ENCODE results near the gene KCNK7. TPM values are rescaled to one million over a fixed set of nuclear protein-coding genes. Genes with fewer than 3 reads are reported as not detected.

KCNK7 gene
- total RNA-seq, 3 donors from 2014 or later (not counting 1 experiment from before 2014, with no cell fraction given) = 6.3 to 11.2 (median 7.1) TPM

DNA sequence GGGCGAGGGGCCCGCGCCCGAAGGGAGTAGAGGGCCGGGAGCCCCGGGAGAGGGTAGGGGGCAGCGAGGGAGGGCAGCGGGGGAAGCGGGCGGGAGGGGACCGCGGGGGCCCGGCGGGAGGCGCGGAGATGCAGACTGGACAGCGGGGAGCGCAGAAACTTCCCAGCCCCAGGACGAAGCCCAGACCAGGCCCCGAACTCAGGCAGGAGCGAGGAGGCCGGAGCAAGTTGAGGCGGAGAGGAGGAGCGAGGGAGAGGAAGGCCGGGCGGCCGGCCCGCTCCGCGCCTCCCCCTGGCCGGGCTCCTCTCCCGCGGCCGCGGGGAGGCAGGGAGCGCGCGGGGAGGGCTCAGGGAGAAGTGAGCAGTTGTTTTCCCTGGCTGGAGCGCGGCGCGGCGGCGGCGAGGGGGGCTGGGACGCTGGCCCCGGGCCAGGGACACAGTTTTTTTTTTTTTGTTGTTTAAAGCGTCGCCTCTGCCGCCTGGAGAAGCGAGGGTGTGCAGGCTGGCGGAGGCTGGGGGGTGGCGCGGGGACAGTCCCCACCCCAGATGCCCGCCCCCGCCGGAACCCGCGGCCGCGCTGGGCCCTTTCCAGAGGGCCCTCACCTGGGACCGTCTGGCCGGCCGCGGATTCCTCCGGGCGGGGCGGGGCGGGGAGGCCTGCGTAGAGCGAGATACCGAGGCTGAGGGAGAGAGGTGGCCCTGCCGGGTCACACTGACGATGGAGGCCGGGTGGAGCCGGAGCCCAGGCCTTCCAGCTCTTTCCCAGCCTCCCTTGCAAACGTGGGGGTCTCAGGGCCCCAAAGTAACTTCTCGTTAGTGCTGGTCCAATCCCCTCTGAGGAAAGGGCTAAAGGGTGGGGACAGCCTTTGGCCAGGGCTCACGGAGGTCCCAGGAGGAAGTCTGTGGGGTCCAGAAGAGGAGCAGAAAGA is 37.3 kb downstream of the KCNK7 start, which contains the start of gene LTBP3:
LTBP3 (minus strand) TSS at position 358 of the 928 bp plus-strand sequence. CDS start 400 bp downstream, outside the sequence.
- peak within 1 kb of the TSS; percentile 98 for H3K27ac ChIP-seq (ENCODE audit: low read length)
- no peaks in the 10 kb centered on the region for H3K36me3 Mint-ChIP-seq
- peak within 1 kb of the TSS; percentile 88 to 95 for H3K27ac Mint-ChIP-seq
- under 1% methylated on average over 78 of the region's 79 CpGs for WGBS (ENCODE audit: insufficient coverage)
- H3K9me3 Mint-ChIP-seq = no peaks in the 10 kb centered on the region
- peak; percentile 60 to 68 (median 62) for ATAC-seq
- no peaks in the 10 kb centered on the region for H3K27me3 Mint-ChIP-seq (ENCODE audit: low read depth in 2 of 2)
- H3K9me3 ChIP-seq (ENCODE audit: control insufficient read depth, insufficient read depth, low read length) = no peaks in the 10 kb centered on the region
- peaks cover 56% of the 10 kb centered on the region for H3K4me1 ChIP-seq (ENCODE audit: control insufficient read depth, insufficient read depth, low read length)
- H3K4me3 Mint-ChIP-seq = peak within 1 kb of the TSS; percentile 91
- H3K36me3 ChIP-seq (ENCODE audit: control insufficient read depth, insufficient read depth, low read length) = no peaks in the 10 kb centered on the region
- H3K4me1 Mint-ChIP-seq = peaks cover 24 to 52% of the 10 kb centered on the region in 2 donors
- DNase-seq = peak in 1 of 2 donors; percentile 67
- intact Hi-C loops (cut with micrococcal nuclease) = no loop called here
- no peak for TF ChIP-seq CTCF (IDR thresholded peaks at IDR 0.05)
- no peaks in the 10 kb centered on the region for H3K27me3 ChIP-seq (ENCODE audit: control insufficient read depth, insufficient read depth, low read length)
- H3K4me3 ChIP-seq (ENCODE audit: low read length) = peak within 1 kb of the TSS; percentile 48

DNA sequence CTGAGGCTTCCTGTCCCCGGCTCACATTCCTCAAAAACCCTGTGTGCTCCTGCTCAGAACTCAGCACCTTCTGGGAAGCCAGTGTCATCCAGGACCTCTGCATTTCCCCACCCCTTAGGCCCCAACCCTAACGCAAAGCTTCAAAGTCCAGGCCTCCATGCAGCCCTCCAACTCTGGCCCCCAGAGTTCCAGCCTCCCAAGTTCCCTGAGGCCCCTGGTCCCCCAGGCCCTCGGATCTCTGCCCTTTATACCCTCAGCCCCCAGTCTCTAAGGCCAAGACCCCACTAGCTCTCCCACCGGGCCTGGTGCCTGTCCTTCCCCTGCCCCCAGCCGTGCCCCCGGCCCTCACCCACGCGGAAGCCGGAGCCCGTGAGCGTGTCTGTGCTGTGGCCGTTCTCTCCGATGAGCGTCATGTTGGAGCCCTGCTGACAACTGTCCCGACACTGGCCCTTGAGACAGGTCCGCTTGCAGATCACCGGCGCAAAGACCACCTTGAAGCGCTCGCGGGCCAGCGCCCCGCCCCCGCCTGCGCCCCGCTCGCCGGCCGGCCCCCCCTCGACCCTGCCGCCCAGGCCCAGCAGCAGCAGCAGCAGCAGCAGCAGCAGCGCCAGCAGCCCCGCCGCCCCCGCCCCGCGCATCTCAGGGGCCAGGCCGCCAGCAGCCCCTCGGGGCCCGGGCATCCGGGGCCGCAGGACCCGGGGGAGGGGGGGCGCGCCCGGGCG is 38.2 kb downstream of the KCNK7 start:
- peak in 2 of 3 donors; percentile 14 to 25 for ATAC-seq
- 7% methylated on average over 47 of the region's 47 CpGs for WGBS (ENCODE audit: insufficient coverage)
- peak in 1 of 2 donors; percentile 44 for DNase-seq
- Mint-ChIP-seq H3K27me3 (ENCODE audit: low read depth in 2 of 2) (no peaks in the 10 kb centered on the region), H3K4me1 (peaks cover 28 to 61% of the 10 kb centered on the region in 2 donors), H3K4me3 (peak overlapping the region; percentile 91), H3K9me3 (no peaks in the 10 kb centered on the region), H3K36me3 (no peaks in the 10 kb centered on the region), H3K27ac (peak overlapping the region; percentile 88 to 95)
- H3K27ac ChIP-seq (ENCODE audit: low read length) = peak overlapping the region; percentile 84
- no peak for TF ChIP-seq CTCF (IDR thresholded peaks at IDR 0.05)
- H3K9me3 ChIP-seq (ENCODE audit: control insufficient read depth, insufficient read depth, low read length) = no peaks in the 10 kb centered on the region
- H3K4me1 ChIP-seq (ENCODE audit: control insufficient read depth, insufficient read depth, low read length) = peaks cover 64% of the 10 kb centered on the region
- H3K27me3 ChIP-seq (ENCODE audit: control insufficient read depth, insufficient read depth, low read length) = no peaks in the 10 kb centered on the region
- intact Hi-C loops (cut with micrococcal nuclease) = no loop called here
- H3K4me3 ChIP-seq (ENCODE audit: low read length) = peak overlapping the region; percentile 46
- no peaks in the 10 kb centered on the region for H3K36me3 ChIP-seq (ENCODE audit: control insufficient read depth, insufficient read depth, low read length)

- H3K27me3 ChIP-seq (ENCODE audit: control insufficient read depth, insufficient read depth, low read length) = no peaks in the 10 kb centered on the region
- H3K4me1 ChIP-seq (ENCODE audit: control insufficient read depth, insufficient read depth, low read length) = peaks cover 72% of the 10 kb centered on the region
- Mint-ChIP-seq H3K27me3 (ENCODE audit: low read depth in 2 of 2) (no peaks in the 10 kb centered on the region), H3K4me3 (peak overlapping the region; percentile 91), H3K27ac (peak overlapping the region; percentile 88 to 95), H3K36me3 (no peaks in the 10 kb centered on the region), H3K9me3 (no peaks in the 10 kb centered on the region), H3K4me1 (peaks cover 36 to 68% of the 10 kb centered on the region in 2 donors)
- H3K27ac ChIP-seq (ENCODE audit: low read length) = peak overlapping the region; percentile 84
- intact Hi-C loops (cut with micrococcal nuclease) = no loop called here
- ATAC-seq (no peak), DNase-seq (peak in 1 of 2 donors; percentile 38)
- 88% methylated on average over 12 of the region's 12 CpGs for WGBS (ENCODE audit: insufficient coverage)
- H3K4me3 ChIP-seq (ENCODE audit: low read length) = peak overlapping the region; percentile 46
- peaks cover 3% of the 10 kb centered on the region for H3K36me3 ChIP-seq (ENCODE audit: control insufficient read depth, insufficient read depth, low read length)
- no peaks in the 10 kb centered on the region for H3K9me3 ChIP-seq (ENCODE audit: control insufficient read depth, insufficient read depth, low read length)
- no peak for TF ChIP-seq CTCF (IDR thresholded peaks at IDR 0.05)
Observed at GRCh38 chr11:65556470-65557279, 38.9 kb downstream of the KCNK7 start.
